Right lobe of liver (tissue), 6 donors: ENCODE results near the gene RNASE9. TPM values are rescaled to one million over a fixed set of nuclear protein-coding genes. Genes with fewer than 3 reads are reported as not detected.
A peak's percentile ranks its signal among the peaks of the same experiment; 100 is the strongest.
"Not testable (repeated sequence)": the region's sequence is repeated elsewhere in the genome, so short reads cannot be mapped to it uniquely, and the experiment has no call there.

Experiments used
- ATAC-seq, 4 donors: fragments of 200-7000 bp; cut with Tn5 transposase; one replicate each; pipeline ENCODE4 v1.9.1; 2020; ENCODE audit warnings: mild to moderate bottlenecking in 4 of 4, moderate library complexity in 4 of 4
- DNase-seq, 3 donors: peaks; one replicate each; pipeline ENCODE4 v3.0.0-alpha.2; 2020
- H3K27ac ChIP-seq, 3 donors: fragments of 200-600 bp; one replicate each; pipeline ENCODE4 v1.8.0; 2022
- H3K27me3 ChIP-seq, 2 donors: fragments of 200-600 bp; one replicate each; pipeline ENCODE4 v1.8.0; 2022
- H3K36me3 ChIP-seq, 4 donors: fragments of 200-600 bp; sonication (generic) in 1 of 4; one replicate each; pipeline versions ENCODE4 v1.5.1 to v1.8.0; 2017 to 2022; ENCODE audit warnings: control low read depth in 1 of 4
- H3K4me1 ChIP-seq, 4 donors: fragments of 200-600 bp; sonication (generic) in 1 of 4; one replicate each; pipeline versions ENCODE4 v1.5.1 to v1.8.0; 2017 to 2022; ENCODE audit warnings: control low read depth in 1 of 4
- H3K4me3 ChIP-seq, 3 donors: fragments of 200-600 bp; one replicate each; pipeline ENCODE4 v1.8.0; 2022
- H3K9me3 ChIP-seq, 4 donors: fragments of 200-600 bp; sonication (generic) in 1 of 4; one replicate each; pipeline versions ENCODE4 v1.5.1 to v1.8.0; 2017 to 2022; ENCODE audit warnings: control low read depth in 1 of 4
- POLR2A ChIP-seq: fragments of 450-650 bp; IDR thresholded peaks from one replicate; pipeline ENCODE4 v1.6.1; 2017; ENCODE audit warnings: antibody characterized with exemption, mild to moderate bottlenecking
- WGBS: methylation state at CpG from one replicate; pipeline ENCODE4 v1.1.6; 2018; ENCODE audit warnings: low coverage, low lambda C conversion rate; ENCODE audit not compliant: insufficient coverage; ENCODE audit errors: missing lambda C conversion rate; 5-methylcytosine and 5-hydroxymethylcytosine counted together
- intact Hi-C, 2 donors: fragments of 100-400 bp; cut with DNase I; formaldehyde crosslinking; loops; one replicate each; pipeline versions ENCODE4 v1.11.2 to v1.14.1; 2022
- total RNA-seq, 6 experiments: library from RNA; depleted of rRNA in 2 of 6; stranded (reverse); fragments of >200 nt in 2 of 6; fragmentation: NEBNext Ultra II Directional in 3 of 6; extraction: Animal tissue kit (Norgen Biotek cat#: 25700) in 3 of 6; gene quantifications; one replicate each; pipeline versions ENCODE4 v1.1.0 to v1.2.4, GENCODE V29; 2016 to 2023
- TF ChIP-seq, protein P1 (sequence below), 4 donors: fragments of 200-600 bp in 3 of 4; fragments of 450-650 bp in 1 of 4; IDR thresholded peaks; one replicate each; pipeline versions ENCODE4 v1.5.1 to v1.8.0; 2016 to 2022; ENCODE audit warnings: antibody characterized with exemption in 4 of 4, mild to moderate bottlenecking in 2 of 4
- donor health status: DM: no; HTN: yes; CAD: no.
- donor health status: DM: no; HTN: no; CAD: no.
- donor health status: DM: no; HTN: no; CAD: no.
- donor health status: DM: no; HTN: yes; CAD: no.
- donor health status: DM: no; HTN: yes; CAD: no.

Gene RNASE9
- total RNA-seq, 6 experiments from 2014 or later: not detected

DNA sequence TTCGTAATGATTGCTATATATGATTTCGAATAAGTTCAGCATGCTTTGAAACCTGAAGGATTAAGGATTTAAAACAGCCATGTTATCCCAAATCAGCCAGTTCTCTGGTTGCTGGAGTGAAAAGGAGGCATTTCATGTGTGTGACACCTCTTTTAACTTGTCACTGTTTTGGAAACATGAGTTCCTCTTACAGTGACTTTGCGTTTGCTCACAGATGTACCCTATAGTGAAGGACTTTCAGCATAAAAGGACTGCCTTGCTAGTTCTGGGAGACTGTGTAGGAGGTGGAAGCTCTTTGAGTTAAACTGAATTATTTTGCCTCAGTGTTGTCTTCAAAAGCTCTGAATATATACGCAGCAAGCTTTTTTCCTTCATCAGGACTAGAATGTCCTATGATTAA is 19.4 kb upstream of the RNASE9 start:
- Histone ChIP-seq H3K27ac (no peak overlapping the region), H3K27me3 (no peaks in the 10 kb centered on the region), H3K9me3 (no peaks in the 10 kb centered on the region), H3K4me3 (no peak overlapping the region), H3K4me1 (no peaks in the 10 kb centered on the region), H3K36me3 (no peaks in the 10 kb centered on the region)
- no peak for TF ChIP-seq POLR2A
- TF ChIP-seq, protein P1, sequence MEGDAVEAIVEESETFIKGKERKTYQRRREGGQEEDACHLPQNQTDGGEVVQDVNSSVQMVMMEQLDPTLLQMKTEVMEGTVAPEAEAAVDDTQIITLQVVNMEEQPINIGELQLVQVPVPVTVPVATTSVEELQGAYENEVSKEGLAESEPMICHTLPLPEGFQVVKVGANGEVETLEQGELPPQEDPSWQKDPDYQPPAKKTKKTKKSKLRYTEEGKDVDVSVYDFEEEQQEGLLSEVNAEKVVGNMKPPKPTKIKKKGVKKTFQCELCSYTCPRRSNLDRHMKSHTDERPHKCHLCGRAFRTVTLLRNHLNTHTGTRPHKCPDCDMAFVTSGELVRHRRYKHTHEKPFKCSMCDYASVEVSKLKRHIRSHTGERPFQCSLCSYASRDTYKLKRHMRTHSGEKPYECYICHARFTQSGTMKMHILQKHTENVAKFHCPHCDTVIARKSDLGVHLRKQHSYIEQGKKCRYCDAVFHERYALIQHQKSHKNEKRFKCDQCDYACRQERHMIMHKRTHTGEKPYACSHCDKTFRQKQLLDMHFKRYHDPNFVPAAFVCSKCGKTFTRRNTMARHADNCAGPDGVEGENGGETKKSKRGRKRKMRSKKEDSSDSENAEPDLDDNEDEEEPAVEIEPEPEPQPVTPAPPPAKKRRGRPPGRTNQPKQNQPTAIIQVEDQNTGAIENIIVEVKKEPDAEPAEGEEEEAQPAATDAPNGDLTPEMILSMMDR (IDR thresholded peaks at IDR 0.05): no peak
- intact Hi-C loops: no loop called here
- WGBS: 64% methylated on average over 4 of the region's 4 CpGs
- DNase-seq (no peak), ATAC-seq (no peak)

DNA sequence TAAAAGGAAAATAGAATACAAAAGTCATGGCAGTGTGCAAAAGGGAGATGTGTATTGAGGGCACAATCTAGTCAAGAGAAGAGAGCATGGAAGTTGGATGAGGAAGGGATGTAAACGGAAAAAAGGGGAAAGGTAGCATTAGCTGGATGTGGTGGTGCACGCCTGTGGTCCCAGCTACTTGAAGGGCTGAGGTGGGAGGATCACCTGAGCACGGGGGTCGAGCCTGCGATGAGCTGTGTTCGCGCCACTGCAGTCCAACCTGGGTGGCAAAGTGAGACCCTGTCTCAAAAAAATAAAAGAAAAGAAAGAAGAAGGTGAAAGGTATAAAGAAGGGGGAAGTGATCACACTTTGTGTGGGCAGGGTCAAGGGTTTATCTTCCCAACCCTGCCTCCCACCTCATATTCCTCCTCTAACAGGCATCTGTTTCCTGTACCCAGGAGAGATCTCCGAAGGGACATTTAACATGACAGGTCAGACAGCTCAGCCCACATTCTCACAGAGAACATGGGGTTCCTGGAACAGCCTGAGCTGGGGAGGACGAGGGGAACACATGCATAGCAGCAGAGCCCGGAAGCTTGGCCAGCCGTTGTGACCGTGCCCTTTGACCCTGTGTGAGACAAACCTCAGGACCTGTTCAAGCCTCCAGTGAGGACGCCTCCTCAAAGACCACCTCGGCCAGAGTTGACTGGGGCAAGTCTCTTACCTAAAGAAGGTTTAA is 18.1 kb upstream of the RNASE9 start:
- WGBS: 48% methylated on average over 7 of the region's 14 CpGs
- ATAC-seq (peak in 1 of 4 donors; percentile 23), DNase-seq (no peak)
- Histone ChIP-seq H3K27ac (no peak overlapping the region), H3K36me3 (no peaks in the 10 kb centered on the region), H3K27me3 (no peaks in the 10 kb centered on the region), H3K4me1 (no peaks in the 10 kb centered on the region), H3K4me3 (no peak overlapping the region), H3K9me3 (no peaks in the 10 kb centered on the region)
- intact Hi-C loops: no loop called here
- TF ChIP-seq POLR2A: no peak
- TF ChIP-seq, protein P1 (IDR thresholded peaks at IDR 0.05): no peak

DNA sequence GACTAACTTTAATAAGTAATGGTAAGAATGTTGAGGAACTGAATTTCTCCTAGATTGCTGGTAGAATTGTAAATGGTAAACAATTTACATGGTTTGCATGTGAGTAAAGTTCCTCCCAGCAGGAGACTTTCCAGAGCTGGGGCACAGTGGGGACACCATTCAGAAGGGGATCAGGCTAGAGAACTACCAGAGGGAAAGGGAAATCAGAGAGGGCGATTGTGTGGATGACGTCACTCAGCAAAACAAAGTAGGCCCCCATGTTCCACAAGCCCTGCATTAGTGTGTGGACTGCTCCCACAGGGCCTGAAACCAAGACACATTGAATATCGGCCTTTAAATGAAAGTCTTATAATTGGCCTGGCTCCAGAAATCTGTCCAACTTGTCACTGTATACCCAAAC is 17.5 kb upstream of the RNASE9 start:
- Histone ChIP-seq H3K36me3 (no peaks in the 10 kb centered on the region), H3K27ac (no peak overlapping the region), H3K27me3 (no peaks in the 10 kb centered on the region), H3K4me1 (no peaks in the 10 kb centered on the region), H3K4me3 (no peak overlapping the region), H3K9me3 (no peaks in the 10 kb centered on the region)
- no peak for ATAC-seq
- no peak for DNase-seq
- WGBS: 87% methylated on average over 3 of the region's 3 CpGs
- intact Hi-C loops: no loop called here
- TF ChIP-seq, protein P1 (IDR thresholded peaks at IDR 0.05): no peak
- no peak for TF ChIP-seq POLR2A

DNA sequence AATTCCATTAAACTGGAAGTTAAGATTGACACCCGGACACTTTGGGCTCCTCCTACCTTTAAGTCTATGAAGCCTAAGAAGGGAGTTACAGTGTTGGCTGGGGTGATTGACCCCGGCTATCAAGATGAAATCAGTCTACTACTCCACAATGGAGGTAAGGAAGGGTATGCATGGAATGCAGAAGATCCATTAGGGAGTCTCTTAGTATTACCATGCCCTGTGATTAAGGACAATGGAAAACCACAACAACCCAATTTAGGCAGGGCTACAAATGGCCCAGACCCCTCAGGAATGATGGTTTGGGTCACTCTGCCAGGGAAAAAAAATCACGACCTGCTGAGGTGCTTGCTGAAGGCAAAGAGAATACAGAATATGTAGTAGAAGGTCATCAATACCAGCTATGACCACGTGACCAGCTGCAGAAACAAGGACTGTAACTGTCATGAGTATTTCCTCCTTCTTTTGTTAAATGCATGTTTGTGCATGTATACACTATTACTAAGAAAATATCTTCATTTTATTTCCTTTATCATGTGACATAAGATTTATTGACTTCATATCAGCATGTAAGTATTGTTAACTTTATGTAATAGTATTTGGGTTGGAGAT is 11.6 kb upstream of the RNASE9 start:
- H3K4me1 ChIP-seq, H3K27me3 ChIP-seq, H3K4me3 ChIP-seq, H3K27ac ChIP-seq, H3K36me3 ChIP-seq, intact Hi-C loops, DNase-seq, H3K9me3 ChIP-seq, ATAC-seq: not testable (repeated sequence)
- 69% methylated on average over 4 of the region's 4 CpGs for WGBS

DNA sequence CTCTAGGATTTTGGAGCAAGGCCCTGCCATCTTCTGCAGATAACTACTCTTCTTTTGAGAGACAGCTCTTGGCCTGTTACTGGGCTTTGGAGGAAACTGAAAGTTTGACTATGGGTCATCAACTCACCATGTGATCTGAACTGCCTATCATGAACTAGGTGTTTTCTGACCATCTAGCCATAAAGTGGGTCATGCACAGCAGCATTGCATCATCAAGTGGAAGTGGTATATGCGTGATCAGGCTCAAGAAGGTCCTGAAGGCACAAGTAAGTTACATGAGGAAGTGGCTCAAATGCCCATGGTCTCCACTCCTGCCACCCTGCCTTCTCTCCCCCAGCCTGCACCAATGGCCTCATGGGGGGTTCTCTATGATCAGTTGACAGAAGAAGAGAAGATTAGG is 9.9 kb upstream of the RNASE9 start:
- H3K27ac ChIP-seq, H3K9me3 ChIP-seq, DNase-seq, H3K27me3 ChIP-seq, H3K36me3 ChIP-seq, H3K4me1 ChIP-seq, ATAC-seq, intact Hi-C loops, H3K4me3 ChIP-seq: not testable (repeated sequence)
- no CpG with 5 or more reads among the region's 1 CpG for WGBS

DNA sequence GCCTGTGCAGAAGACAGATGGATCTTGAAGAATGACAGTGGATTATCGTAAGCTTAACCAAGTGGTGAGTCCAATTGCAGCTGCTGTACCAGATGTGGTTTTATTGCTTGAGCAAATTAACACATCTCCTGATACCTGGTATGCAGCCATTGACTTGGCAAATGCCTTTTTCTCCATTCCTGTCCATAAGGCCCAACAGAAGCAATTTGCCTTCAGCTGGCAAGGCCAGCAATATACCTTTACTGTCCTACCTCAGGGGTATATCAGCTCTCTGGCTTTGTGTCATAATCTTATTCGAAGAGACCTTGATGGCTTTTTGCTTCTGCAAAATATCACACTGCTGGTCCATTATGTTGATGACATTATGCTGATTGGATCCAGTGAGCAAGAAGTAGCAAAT is 9.0 kb upstream of the RNASE9 start:
- intact Hi-C loops, H3K27me3 ChIP-seq: not testable (repeated sequence)
- 69% methylated on average over 2 of the region's 2 CpGs for WGBS

More for the DNA sequence above, 9.0 kb upstream of the RNASE9 start:
- not testable (repeated sequence) for ATAC-seq, H3K36me3 ChIP-seq, DNase-seq, H3K4me3 ChIP-seq, H3K9me3 ChIP-seq, H3K27ac ChIP-seq, H3K4me1 ChIP-seq
